ENCODE measurements around the gene KCNJ13. TPM values are rescaled to one million over a fixed set of nuclear protein-coding genes. Genes with fewer than 3 reads are reported as not detected.
A peak's percentile ranks its signal among the peaks of the same experiment; 100 is the strongest.

KCNJ13 gene
- total and polyA plus RNA-seq, 7 donors, result 0.03 to 0.92 TPM; not detected in 5

- Histone ChIP-seq H3K27me3 (no peaks in the 10 kb centered on the region), H3K4me1 (no peaks in the 10 kb centered on the region), H3K36me3 (peaks cover 15 to 80% (median 35%) of the 10 kb centered on the region in 4 donors), H3K9me3 (no peaks in the 10 kb centered on the region), H3K4me3 (no peak overlapping the region), H3K27ac (no peak overlapping the region)
- 75 to 92% methylated on average over 5 of the region's 5 CpGs for WGBS, 2 donors
- intact Hi-C loops (cut with DNase I), result no loop called here
- DNase-seq, result no peak
- TF ChIP-seq EP300 (IDR thresholded peaks at IDR 0.05) (no peak), POLR2AphosphoS5 (IDR thresholded peaks at IDR 0.05) (no peak), CTCF (IDR thresholded peaks at IDR 0.05) (no peak), POLR2A (IDR thresholded peaks at IDR 0.05) (no peak)
These were observed 33.2 kb upstream of the KCNJ13 start for GRCh38 chr2:232809349-232810124.

GRCh38 chr2:232802091-232802490 lies 25.7 kb upstream of the KCNJ13 start:
- Histone ChIP-seq H3K4me1 (no peaks in the 10 kb centered on the region), H3K9me3 (peaks cover 0 to 5% (median 0%) of the 10 kb centered on the region in 4 donors), H3K27ac (no peak overlapping the region), H3K4me3 (no peak overlapping the region), H3K36me3 (peaks cover 0 to 37% (median 10%) of the 10 kb centered on the region in 4 donors), H3K27me3 (no peaks in the 10 kb centered on the region)
- TF ChIP-seq POLR2A (IDR thresholded peaks at IDR 0.05) (no peak), CTCF (IDR thresholded peaks at IDR 0.05) (no peak), POLR2AphosphoS5 (IDR thresholded peaks at IDR 0.05) (no peak), EP300 (IDR thresholded peaks at IDR 0.05) (no peak)
- WGBS, 2 donors, result 91 to 96% methylated on average over 3 of the region's 3 CpGs
- DNase-seq, result no peak
- intact Hi-C loops (cut with DNase I), result no loop called here

GRCh38 chr2:232800166-232800565 lies 23.8 kb upstream of the KCNJ13 start:
- WGBS, 2 donors, result 35 to 55% methylated on average over 2 of the region's 2 CpGs

GRCh38 chr2:232798187-232798586 lies 21.8 kb upstream of the KCNJ13 start:
- TF ChIP-seq POLR2AphosphoS5 (IDR thresholded peaks at IDR 0.05), result no peak
- Histone ChIP-seq H3K27me3 (no peaks in the 10 kb centered on the region), H3K36me3 (peaks cover 0 to 65% (median 15%) of the 10 kb centered on the region in 4 donors), H3K4me1 (no peaks in the 10 kb centered on the region), H3K4me3 (no peak overlapping the region), H3K9me3 (peaks cover 0 to 5% (median 0%) of the 10 kb centered on the region in 4 donors), H3K27ac (peak overlapping the region in 1 of 4 donors; percentile 23)
- no peak for DNase-seq
- intact Hi-C loops (cut with DNase I), result no loop called here

More at GRCh38 chr2:232800166-232800565, 23.8 kb upstream of the KCNJ13 start:
- Histone ChIP-seq H3K4me3 (no peak overlapping the region), H3K27me3 (no peaks in the 10 kb centered on the region), H3K27ac (no peak overlapping the region), H3K4me1 (no peaks in the 10 kb centered on the region), H3K36me3 (peaks cover 0 to 46% (median 12%) of the 10 kb centered on the region in 4 donors), H3K9me3 (peaks cover 0 to 5% (median 0%) of the 10 kb centered on the region in 4 donors)
- no peak for DNase-seq
- intact Hi-C loops (cut with DNase I), result no loop called here
- TF ChIP-seq POLR2A (IDR thresholded peaks at IDR 0.05) (no peak), CTCF (IDR thresholded peaks at IDR 0.05) (no peak), EP300 (IDR thresholded peaks at IDR 0.05) (no peak), POLR2AphosphoS5 (IDR thresholded peaks at IDR 0.05) (no peak)

- Histone ChIP-seq H3K9me3 (no peaks in the 10 kb centered on the region), H3K27ac (no peak overlapping the region), H3K36me3 (peaks cover 0 to 70% (median 31%) of the 10 kb centered on the region in 4 donors), H3K4me1 (no peaks in the 10 kb centered on the region), H3K27me3 (no peaks in the 10 kb centered on the region), H3K4me3 (no peak overlapping the region)
- intact Hi-C loops (cut with DNase I), result no loop called here
- 96 to 97% methylated on average over 1 of the region's 1 CpG for WGBS, 2 donors
- no peak for DNase-seq
- TF ChIP-seq CTCF (IDR thresholded peaks at IDR 0.05), result no peak
- no peak for TF ChIP-seq POLR2A (IDR thresholded peaks at IDR 0.05)
- no peak for TF ChIP-seq POLR2AphosphoS5 (IDR thresholded peaks at IDR 0.05)
These were observed 19.6 kb upstream of the KCNJ13 start for GRCh38 chr2:232795920-232796319.
